Esophagus squamous epithelium (tissue), 4 donors: Measurements from ENCODE around the gene FNIP2.

Source experiments
- CTCF ChIP-seq, 6 experiments: fragments of 450-650 bp in 4 of 6; fragments of 200-600 bp in 2 of 6; sonication (generic) in 2 of 6; IDR thresholded peaks; one replicate each; pipeline ENCODE4 v1.5.1; 2016 to 2019; ENCODE audit warnings: antibody characterized with exemption in 6 of 6, mild to moderate bottlenecking in 4 of 6, moderate library complexity in 4 of 6
- POLR2A ChIP-seq, 4 donors: fragments of 450-650 bp; IDR thresholded peaks; one replicate each; pipeline ENCODE4 v1.6.1; 2017; ENCODE audit warnings: antibody characterized with exemption in 4 of 4, mild to moderate bottlenecking in 4 of 4, moderate library complexity in 3 of 4

- no peak for TF ChIP-seq CTCF (IDR thresholded peaks at IDR 0.05)
- TF ChIP-seq POLR2A (IDR thresholded peaks at IDR 0.05), result no peak
These were observed 89.8 kb downstream of the FNIP2 start for GRCh38 chr4:158858410-158859199.
